Stimulated activated CD4-positive, alpha-beta T cell treated with anti-CD3 and anti-CD28 coated beads, TNF-alpha, amount 100 ng/mL, for 1 hour (primary cell): ENCODE measurements around the gene COL8A1.
"Not testable (repeated sequence)": the region's sequence is repeated elsewhere in the genome, so short reads cannot be mapped to it uniquely, and the experiment has no call there.

Experiments used
- DNase-seq, 3 donors: peaks; one replicate each; pipeline ENCODE4 v3.0.0-alpha.2; 2020; ENCODE audit warnings: low read depth in 3 of 3, low spot score in 1 of 3

Gene COL8A1

DNA sequence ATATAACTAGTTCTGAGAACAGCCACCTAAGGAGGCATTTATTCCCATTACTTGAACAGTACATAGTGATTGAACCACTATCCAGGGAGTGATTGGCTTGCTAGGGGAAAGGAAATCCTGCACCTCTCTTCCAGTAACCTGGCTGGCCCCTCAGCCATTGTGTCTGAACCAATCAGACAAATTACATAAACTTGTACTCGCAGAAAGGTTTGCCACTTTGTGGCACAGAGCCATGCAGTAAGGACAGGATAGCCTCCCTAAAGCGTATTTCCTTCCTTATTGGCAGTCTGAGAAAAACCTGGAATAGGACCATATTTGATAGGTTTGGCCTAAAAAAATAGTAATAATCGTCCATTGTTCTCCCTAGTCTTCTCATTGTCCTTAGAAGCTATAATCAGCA lies 198.3 kb downstream of the COL8A1 start:
- DNase-seq, result no peak

DNA sequence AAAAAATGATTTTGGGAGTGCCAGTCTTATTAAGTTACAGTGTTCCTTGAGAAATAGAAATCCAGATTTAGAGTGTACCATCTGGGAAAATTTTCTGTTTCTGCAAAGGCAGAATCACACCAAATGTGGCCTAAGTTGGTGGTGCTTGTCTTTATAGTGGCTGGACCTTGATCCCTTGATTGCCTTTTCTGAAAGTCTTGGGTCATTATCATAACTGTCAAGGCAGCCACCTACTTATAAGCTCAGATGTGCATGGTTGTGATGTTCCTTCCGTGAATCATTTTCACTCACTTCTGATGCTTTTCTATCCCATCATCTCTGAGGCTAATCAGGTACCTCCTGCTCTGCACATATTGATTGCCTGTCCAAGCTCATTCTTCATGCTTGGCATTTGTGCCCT lies 199.3 kb downstream of the COL8A1 start:
- DNase-seq, result no peak

DNA sequence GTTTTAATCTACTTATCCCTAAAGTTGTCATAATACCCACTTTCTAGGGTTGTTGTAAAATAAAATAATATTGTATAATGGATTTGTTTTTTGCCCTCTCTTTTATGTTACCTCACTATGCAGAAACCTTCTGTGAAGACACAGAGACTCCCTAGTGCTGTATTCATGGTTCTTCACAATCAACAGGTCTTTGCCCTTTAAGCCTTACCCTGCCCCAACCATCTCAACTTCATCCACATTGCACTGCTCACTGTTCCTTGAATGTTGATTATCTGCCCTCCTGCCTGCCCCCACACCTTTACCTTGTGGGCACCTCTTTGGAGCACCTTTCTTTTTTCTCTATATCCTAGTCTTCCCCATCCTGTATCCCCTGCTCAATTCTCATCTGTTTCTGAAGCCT lies 200.4 kb downstream of the COL8A1 start:
- no peak for DNase-seq

DNA sequence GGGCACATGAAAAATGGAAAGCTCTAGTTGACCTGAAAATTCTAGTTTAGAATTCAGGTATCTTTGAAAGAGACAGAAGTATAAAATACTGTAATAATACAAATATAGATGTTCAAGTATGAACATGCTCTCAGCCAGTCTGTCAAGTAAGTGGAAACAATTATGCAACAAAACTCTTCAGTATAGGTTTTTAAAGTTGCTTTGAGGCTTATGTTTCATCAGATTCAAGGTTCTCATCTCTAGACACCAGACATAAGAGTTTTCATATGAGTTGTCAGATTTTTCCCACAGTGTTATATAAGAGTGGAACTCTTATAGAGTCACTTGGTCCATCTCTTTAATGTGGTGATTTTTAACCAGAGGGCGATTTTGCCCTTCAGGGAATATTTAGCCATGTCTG lies 201.2 kb downstream of the COL8A1 start:
- DNase-seq, result no peak

DNA sequence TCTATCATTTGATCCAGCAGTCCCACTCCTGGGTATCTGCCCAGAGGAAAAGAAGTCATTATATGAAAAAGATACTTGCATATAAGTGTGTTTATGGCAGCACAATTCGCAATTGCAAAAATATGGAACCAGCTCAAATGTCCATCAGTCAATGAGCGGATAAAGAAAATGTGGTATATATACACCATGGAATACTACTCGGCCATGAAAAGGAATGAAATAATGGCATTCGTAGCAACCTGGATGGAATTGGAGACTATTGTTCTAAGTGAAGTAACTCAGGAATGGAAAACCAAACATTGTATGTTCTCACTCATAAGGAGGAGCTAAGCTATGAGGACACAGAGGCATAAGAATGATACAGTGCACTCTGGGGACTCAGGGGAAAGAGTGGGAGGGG lies 203.6 kb downstream of the COL8A1 start:
- DNase-seq, result not testable (repeated sequence)

DNA sequence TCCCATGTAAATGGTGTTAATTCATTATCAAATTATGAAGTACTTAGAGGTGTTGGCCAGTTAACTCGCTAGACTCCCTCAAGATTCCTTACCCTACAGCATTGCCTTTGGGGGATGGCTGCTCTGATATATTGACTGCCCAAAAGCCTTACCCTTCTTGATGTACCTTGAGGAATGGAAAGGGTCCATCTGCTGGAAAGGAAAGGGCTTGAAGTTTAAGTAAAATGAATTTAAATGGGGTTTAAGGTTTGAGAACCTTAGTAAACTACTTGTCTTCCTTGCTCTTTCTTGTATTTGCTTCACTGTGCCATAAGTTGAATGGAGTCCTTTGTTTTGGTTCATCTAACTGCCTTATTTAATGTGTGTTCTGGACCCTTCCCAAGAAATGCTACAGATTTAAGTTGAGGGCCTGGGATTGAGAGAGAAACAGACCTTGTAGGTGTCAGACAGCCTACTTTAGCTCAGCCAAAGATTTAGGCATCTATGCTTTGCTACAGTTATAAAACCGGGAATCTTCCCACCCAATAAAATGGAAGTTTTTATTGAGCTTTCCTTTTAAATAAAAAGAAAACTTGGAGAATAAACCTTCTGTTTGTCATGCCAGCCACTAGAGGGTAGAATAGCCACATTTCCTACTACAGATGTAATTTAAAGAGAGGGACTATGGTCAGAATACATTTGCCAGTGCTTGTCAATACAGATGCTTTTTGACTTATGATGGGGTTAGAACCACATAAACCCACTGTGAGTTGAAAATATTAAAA lies 204.6 kb downstream of the COL8A1 start:
- no peak for DNase-seq

DNA sequence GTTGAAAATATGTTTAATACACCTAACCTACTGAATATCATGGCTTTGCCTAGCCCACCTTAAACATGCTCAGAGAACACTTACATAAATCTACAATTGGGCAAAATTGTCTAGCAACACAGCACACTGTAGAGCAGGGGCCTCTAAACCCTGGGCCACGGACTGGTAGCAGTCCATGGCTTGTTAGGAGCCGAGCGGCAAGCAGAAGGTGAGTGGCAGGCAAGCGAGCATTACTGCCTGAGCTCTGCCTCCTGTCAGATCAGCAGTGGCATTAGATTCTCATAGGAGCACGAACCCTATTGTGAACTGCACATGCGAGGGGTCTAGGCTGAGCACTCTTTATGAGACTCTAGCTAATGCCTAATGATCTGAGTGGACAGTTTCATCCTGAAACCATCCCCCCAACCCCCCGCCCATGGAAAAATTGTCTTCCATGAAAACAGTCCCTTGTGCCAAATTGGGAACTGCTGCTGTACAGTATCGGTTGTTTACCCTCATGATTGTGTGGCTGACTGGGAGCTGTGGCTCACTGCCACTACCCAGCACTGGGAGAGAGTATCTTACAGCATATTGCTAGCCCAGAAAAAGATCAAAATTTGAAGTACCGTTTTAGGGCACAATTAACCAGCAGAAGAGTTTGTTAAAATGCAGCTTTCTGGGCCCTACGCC lies 205.3 kb downstream of the COL8A1 start:
- no peak for DNase-seq

DNA sequence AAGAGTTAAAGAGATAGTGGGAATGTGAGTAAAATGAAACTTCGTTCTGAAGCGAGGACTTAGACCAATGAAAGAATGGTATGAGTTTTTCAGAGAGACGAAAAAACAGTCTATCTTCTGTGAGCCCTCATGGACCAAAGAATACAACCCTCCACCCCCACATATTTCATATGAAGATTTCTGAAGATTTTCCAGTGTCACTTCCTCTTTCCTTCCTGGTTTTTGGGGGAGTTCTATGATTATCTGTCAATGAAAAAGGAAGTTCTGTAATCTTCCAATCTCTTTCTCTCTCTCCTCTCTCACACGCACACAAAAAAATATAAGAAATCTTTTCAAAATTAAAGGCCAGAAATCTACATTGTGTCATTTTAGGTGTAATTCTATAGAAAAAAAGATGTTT lies 206.9 kb downstream of the COL8A1 start:
- no peak for DNase-seq

DNA sequence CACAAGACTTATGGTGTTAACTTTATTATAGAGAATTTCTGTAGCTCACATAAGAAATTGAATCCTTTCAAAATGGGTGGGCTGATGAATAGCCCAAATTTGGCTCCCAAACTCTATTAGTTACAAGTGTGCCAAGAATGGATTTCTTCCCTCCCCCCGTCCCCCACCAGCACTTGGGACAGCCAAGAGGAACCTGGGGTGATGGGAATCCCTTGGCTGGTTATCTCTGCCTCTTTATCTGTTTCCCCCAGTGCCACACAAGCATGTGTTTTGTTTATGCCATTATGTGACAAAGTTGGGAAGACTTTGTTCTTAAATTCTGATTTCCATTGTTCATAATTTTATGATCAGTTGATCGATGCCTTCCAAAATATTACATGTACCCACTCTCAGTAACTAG lies 207.6 kb downstream of the COL8A1 start:
- DNase-seq, result no peak

DNA sequence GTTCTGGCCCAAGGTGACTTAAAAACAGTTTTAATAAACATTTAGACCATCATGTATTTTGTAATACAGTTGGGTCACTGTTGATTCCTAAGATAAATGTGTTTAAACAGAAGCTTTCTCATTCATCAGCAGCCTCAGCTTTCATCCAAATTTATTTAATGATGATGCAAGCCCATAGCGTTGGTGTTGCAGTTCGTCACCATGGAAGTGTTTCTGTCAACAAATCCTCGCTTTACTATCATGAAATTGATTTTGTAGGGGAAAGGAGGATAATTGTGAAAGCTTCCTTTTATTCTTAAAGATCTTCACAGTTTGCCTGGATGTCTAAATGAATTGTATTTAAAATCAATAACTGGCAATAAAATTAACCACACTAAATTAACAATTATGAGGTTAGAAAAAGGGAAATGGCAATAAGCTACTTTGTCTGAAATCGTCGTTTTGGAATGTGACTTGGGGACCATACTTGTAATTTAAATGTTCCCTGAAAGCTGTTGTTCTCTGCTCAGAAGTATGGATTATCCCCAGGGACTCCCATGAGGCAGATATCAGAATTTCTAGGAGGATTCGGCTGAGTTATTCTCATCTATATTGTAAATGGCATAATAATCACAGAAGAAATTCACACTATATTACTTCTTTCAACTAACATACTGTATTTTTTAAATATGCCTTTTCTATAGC lies 208.2 kb downstream of the COL8A1 start:
- no peak for DNase-seq

DNA sequence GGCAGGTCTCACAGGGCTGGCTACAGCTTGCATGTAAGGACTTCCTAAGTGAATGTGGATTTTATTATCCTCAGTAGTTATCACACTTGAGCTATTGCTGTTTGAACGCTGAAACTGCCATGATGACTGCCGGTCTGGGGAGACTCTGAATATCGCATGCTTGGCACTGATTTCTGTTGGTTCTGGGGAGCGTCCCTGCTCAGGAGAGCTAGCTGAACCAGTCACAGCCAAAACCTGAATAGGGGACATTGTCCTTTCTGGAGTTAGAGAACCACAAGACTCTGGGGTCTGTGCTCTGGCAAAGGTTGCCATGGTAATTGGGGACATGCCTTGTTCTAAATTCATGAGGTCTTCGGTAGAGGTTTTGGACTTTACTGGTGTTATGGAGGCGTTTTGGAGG lies 210.0 kb downstream of the COL8A1 start:
- no peak for DNase-seq
